Stimulated activated effector memory CD8-positive, alpha-beta T cell treated with anti-CD3 and anti-CD28 coated beads, Interleukin-12 subunit alpha, Interleukin-12 subunit beta, amount 100 ng/mL, for 72 hours (primary cell): ENCODE results near the gene SIRT3.
"Not testable (repeated sequence)": the region's sequence is repeated elsewhere in the genome, so short reads cannot be mapped to it uniquely, and the experiment has no call there.

Source experiments
- ATAC-seq: fragments of 150-1000 bp; cut with Tn5 transposase; 2 replicates; pipeline ENCODE4 v1.10.0; 2021
- DNase-seq, 2 donors: peaks; one replicate each; pipeline ENCODE4 v3.0.0; 2021 to 2022; ENCODE audit warnings: low spot score in 2 of 2
- H3K27ac Mint-ChIP-seq: one replicate; pipeline ENCODE4 v1.8.0; 2022; ENCODE audit warnings: mild to moderate bottlenecking, mixed read lengths
- H3K36me3 Mint-ChIP-seq: one replicate; pipeline ENCODE4 v1.8.0; 2022; ENCODE audit warnings: mild to moderate bottlenecking, mixed read lengths
- H3K4me1 Mint-ChIP-seq: one replicate; pipeline ENCODE4 v1.8.0; 2022; ENCODE audit warnings: mixed read lengths
- H3K4me3 Mint-ChIP-seq: one replicate; pipeline ENCODE4 v1.8.0; 2022; ENCODE audit warnings: mild to moderate bottlenecking, mixed read lengths
- H3K9me3 Mint-ChIP-seq: one replicate; pipeline ENCODE4 v1.8.0; 2022; ENCODE audit warnings: mixed read lengths

Gene SIRT3

GRCh38 chr11:278001-278951, 42.1 kb upstream of the SIRT3 start, which contains the start of gene NLRP6:
Gene NLRP6 (plus strand): TSS chr11:278407. CDS start chr11:278570, 163 bp downstream.
- DNase-seq (no peak), ATAC-seq (no peak)
- H3K27ac Mint-ChIP-seq = peak within 1 kb of the TSS; percentile 52
- H3K36me3 Mint-ChIP-seq = peaks cover 13% of the 10 kb centered on the region
- no peaks in the 10 kb centered on the region for H3K9me3 Mint-ChIP-seq
- peaks cover 41% of the 10 kb centered on the region for H3K4me1 Mint-ChIP-seq
- peak within 1 kb of the TSS; percentile 72 for H3K4me3 Mint-ChIP-seq

DNA sequence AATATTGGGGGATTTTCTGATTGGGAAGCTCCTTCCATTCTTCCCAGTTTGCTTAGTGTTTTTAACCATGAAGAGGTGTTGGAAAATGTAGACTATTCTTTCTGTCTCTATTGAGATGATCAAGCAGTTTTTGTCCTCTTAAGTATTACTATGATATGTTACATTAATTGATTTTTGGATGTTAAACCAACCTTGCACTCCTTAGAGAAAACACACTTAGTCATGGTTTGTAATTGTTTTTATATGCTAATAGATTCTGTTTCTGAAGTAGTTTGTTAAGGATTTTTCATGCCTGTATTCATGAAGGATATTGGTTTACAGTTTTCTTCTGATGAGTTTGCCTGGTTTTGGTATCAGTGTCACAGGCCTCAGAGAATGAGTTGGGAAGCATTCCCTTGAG, 40.1 kb upstream of the SIRT3 start:
- Mint-ChIP-seq H3K36me3 (peaks cover 13% of the 10 kb centered on the region), H3K27ac (no peak overlapping the region), H3K4me1 (peaks cover 22% of the 10 kb centered on the region), H3K4me3 (no peak overlapping the region), H3K9me3 (no peaks in the 10 kb centered on the region)
- DNase-seq (no peak), ATAC-seq (no peak)

DNA sequence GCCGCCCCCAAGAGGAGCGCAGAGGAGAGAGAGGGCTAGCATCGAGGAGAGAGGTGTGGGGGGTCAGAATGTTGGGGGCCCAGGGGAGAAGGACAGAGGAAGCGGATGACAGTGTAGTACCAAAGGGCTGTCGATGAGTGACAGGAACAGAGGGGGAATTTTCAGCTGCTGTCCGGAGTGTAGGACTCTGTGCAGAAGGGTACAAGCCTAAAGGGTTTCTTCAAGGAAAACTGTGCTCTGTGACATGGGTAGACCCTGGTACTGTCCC, 36.7 kb upstream of the SIRT3 start:
- Mint-ChIP-seq H3K27ac (no peak overlapping the region), H3K4me3 (no peak overlapping the region), H3K9me3 (no peaks in the 10 kb centered on the region), H3K36me3 (peaks cover 20% of the 10 kb centered on the region), H3K4me1 (peaks cover 31% of the 10 kb centered on the region)
- ATAC-seq (no peak), DNase-seq (no peak)

DNA sequence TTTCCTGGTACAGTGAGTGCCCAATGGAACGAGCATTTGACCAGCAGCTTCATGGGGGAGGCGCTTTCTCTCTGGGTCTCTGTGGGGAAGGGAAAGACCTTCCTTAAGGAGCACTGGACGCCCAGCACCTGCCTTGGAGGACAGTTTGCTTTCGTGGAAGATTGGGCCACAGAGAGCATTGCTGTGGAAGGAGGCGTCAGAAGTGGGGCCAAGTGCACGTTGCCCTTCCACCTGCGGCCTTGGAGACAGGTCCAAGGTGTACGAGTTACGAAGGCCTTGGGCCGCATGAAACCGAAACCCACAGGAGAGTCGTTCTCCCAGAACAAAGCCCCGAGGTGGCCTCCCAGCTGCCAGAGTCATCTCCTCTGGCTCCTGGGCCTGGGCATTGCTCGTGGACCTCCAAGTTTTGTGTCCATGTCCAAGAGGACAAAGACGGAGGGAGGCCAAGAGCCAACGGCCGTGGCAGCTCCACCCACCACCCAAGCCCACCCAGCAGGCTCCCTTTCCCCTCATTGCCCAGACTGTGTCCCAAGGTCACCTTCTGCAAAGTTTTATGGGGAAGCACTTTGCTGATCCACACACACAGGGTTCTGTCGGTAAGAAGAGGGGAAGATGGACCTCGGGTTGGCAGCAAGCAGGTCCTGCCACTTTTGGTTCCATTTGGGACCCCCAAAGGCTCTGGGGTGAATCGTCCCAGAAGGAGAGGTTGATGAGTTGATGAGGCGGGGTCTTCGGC, 36.2 kb upstream of the SIRT3 start:
- H3K4me3 Mint-ChIP-seq = no peak overlapping the region
- H3K27ac Mint-ChIP-seq = no peak overlapping the region
- H3K4me1 Mint-ChIP-seq = peaks cover 31% of the 10 kb centered on the region
- peaks cover 19% of the 10 kb centered on the region for H3K36me3 Mint-ChIP-seq
- no peak for DNase-seq
- ATAC-seq = no peak
- no peaks in the 10 kb centered on the region for H3K9me3 Mint-ChIP-seq

- peaks cover 21% of the 10 kb centered on the region for H3K36me3 Mint-ChIP-seq
- peaks cover 38% of the 10 kb centered on the region for H3K4me1 Mint-ChIP-seq
- DNase-seq = no peak
- no peaks in the 10 kb centered on the region for H3K9me3 Mint-ChIP-seq
- no peak for ATAC-seq
- no peak overlapping the region for H3K4me3 Mint-ChIP-seq
- no peak overlapping the region for H3K27ac Mint-ChIP-seq
These were observed 35.2 kb upstream of the SIRT3 start for GRCh38 chr11:271319-271715.

- H3K36me3 Mint-ChIP-seq = peaks cover 21% of the 10 kb centered on the region
- no peak for DNase-seq
- peaks cover 38% of the 10 kb centered on the region for H3K4me1 Mint-ChIP-seq
- H3K4me3 Mint-ChIP-seq = no peak overlapping the region
- H3K27ac Mint-ChIP-seq = no peak overlapping the region
- no peak for ATAC-seq
- H3K9me3 Mint-ChIP-seq = no peaks in the 10 kb centered on the region
These were observed 34.5 kb upstream of the SIRT3 start for GRCh38 chr11:270451-271318.

- peaks cover 21% of the 10 kb centered on the region for H3K36me3 Mint-ChIP-seq
- peak overlapping the region; percentile 92 for H3K27ac Mint-ChIP-seq
- H3K9me3 Mint-ChIP-seq = no peaks in the 10 kb centered on the region
- DNase-seq (peak in 1 of 2 donors; percentile 83), ATAC-seq (peak; percentile 81)
- peak overlapping the region; percentile 75 for H3K4me3 Mint-ChIP-seq
- H3K4me1 Mint-ChIP-seq = peaks cover 38% of the 10 kb centered on the region
These were observed 33.2 kb upstream of the SIRT3 start for GRCh38 chr11:269146-269890.

DNA sequence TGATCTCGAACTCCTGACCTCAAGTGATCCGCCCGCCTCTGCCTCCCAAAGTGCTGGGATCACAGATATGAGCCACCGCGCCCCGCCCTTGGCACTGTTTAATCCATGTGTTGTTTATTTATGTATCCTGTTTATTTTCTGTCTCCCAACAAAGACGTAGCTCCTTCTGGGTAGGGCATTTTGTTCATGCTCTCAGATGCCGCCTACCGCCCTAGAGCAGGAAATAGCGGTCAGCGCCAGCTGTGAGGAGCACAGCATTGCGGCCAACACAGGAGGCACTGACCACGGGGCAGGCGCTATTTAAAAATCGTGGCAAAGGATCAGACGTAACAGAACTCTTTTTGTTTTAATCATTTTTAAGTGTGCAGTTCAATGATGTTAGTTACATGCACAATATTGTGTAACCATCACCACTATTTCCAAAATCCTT, 32.6 kb upstream of the SIRT3 start:
- H3K27ac Mint-ChIP-seq = peak overlapping the region; percentile 92
- ATAC-seq = peak; percentile 44
- DNase-seq, H3K9me3 Mint-ChIP-seq: not testable (repeated sequence)
- peaks cover 21% of the 10 kb centered on the region for H3K36me3 Mint-ChIP-seq
- H3K4me3 Mint-ChIP-seq = peak overlapping the region; percentile 75
- peaks cover 38% of the 10 kb centered on the region for H3K4me1 Mint-ChIP-seq

DNA sequence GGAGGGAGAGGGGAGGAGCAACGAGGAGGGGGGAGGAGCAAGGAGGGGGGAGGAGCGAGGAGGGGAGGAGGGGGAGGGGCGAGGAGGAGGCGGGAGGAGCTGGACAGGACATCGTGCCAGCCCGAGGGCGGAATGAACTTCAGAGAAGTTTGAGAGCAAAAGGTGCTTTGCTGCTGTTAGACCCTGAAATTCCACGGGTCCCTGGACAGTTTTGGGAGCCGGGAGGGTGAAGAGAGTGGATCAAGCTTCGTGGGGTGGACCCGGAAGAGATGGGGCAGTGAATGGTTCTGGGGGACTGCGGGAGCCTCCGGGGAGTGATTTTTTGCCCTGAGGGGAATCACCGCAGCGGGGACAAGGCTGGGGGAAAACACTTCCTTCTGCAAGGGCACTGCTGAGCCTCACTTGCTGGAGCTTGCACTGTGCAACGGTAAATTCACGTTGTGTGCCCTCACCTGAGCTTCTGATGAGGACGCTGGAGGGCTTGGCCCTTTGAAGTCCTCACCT, 31.4 kb upstream of the SIRT3 start:
- peak in 1 of 2 donors; percentile 83 for DNase-seq
- no peaks in the 10 kb centered on the region for H3K9me3 Mint-ChIP-seq
- peaks cover 21% of the 10 kb centered on the region for H3K36me3 Mint-ChIP-seq
- peak; percentile 29 for ATAC-seq
- peaks cover 38% of the 10 kb centered on the region for H3K4me1 Mint-ChIP-seq
- peak overlapping the region; percentile 92 for H3K27ac Mint-ChIP-seq
- peak overlapping the region; percentile 75 for H3K4me3 Mint-ChIP-seq

DNA sequence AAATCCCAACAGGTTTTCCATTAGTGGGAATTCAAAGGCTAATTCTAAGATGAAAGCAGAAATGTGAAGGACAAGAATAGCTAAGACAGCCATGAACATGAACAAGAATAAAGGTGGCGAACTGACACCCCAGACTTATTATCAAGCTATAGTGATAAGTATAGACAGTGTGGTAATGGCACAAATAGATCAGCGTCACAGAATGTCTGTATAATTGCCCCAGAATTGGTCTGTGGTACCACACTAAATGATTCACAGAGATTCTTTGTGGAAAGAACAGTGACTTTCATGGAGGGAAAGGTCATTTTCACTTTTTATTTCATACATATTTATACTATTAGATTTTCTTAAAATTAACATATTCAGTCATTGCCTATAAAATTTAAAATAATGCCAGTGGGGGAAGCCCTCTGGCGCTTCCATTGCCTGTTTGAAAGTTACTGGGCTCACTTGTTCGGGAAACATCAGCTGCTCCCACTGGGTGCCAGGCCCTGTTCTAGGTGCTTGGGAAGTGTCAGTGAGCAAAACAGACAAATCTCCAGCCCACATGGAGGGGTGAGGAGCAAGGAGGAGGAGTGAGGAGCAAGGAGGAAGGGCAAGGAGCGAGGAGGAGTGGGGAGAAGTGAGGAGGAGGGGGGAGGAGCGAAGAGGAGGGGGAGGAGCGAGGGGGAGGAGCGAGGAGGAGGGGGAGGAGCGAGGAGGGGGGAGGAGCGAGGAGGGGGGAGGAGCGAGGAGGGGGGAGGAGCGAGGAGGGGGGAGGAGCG, 30.7 kb upstream of the SIRT3 start:
- no peak for DNase-seq
- Mint-ChIP-seq H3K4me1 (peaks cover 38% of the 10 kb centered on the region), H3K9me3 (no peaks in the 10 kb centered on the region), H3K4me3 (peak overlapping the region; percentile 75), H3K27ac (peak overlapping the region; percentile 92), H3K36me3 (peaks cover 21% of the 10 kb centered on the region)
- peak; percentile 78 for ATAC-seq

DNA sequence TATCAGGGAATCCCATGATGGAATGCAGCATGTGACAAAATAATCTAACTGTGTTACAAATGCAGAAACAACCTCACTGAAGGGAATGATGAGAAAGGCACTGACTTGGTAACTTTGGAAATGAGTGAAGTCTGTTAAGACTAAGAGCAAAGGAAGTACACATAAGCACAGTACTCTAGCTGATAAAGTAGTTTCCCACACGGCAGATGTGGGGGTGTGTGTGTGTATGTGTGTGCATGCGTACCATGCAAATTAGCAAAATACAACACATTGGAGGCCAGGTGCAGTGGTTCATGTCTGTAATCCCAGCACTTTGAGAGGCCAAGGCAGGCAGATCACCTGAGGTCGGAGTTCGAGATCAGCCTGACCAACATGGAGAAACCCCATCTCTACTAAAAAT, 25.5 kb upstream of the SIRT3 start:
- Mint-ChIP-seq H3K4me1 (no peaks in the 10 kb centered on the region), H3K36me3 (no peaks in the 10 kb centered on the region), H3K4me3 (no peak overlapping the region), H3K9me3 (no peaks in the 10 kb centered on the region), H3K27ac (no peak overlapping the region)
- DNase-seq (no peak), ATAC-seq (no peak)

DNA sequence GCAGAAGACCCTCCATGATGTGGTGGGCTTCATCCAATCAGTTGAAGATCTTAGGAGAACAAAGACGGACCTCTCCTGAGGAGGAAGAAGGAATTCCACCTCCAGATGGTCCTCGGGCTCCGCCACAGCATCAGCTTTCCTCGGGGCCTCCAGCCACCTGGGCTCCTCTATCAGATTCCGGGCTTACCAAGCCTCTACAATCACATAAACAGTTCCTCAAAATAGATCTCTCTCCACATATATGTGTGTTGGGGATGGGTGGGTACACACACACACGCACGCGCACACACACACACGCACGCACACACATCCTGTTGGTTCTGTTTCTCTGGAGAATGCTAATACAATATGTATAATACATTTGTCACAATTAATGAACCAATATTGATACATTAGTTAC, 23.3 kb upstream of the SIRT3 start:
- no peak overlapping the region for H3K27ac Mint-ChIP-seq
- ATAC-seq (no peak), DNase-seq (no peak)
- H3K4me1 Mint-ChIP-seq = no peaks in the 10 kb centered on the region
- no peaks in the 10 kb centered on the region for H3K36me3 Mint-ChIP-seq
- no peaks in the 10 kb centered on the region for H3K9me3 Mint-ChIP-seq
- no peak overlapping the region for H3K4me3 Mint-ChIP-seq

DNA sequence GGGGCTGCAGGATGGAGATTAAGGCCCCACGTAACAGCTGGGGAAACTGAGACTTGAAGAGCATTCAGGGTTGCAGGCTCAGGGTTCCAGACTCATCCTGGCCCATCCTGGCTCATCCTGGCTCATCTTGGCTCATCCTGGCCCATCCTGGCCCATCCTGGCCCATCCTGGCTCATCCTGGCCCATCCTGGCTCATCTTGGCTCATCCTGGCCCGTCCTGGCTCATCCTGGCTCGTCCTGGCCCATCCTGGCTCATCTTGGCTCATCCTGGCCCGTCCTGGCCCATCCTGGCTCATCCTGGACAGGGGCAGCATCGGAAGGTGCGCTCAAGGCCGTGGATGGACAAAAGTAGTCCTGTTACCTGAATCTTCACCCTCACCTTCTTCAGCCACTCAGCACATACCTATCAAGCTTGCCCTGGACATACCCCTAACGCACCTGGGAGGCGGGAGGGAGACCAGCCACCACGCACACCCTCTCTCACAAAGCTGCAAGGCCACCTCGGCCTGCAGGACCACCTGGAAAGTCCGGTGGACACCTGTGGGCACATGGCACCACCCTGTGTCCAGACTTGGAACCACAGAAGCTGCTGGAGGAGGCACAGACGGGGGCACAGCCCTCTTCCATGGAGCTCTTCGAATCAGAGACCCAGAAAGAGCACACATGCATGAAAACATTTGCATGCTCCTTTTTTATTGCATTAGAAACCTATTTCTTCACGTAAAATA, 21.8 kb upstream of the SIRT3 start:
- DNase-seq = no peak
- no peaks in the 10 kb centered on the region for H3K4me1 Mint-ChIP-seq
- no peak overlapping the region for H3K4me3 Mint-ChIP-seq
- peak overlapping the region; percentile 76 for H3K27ac Mint-ChIP-seq
- ATAC-seq = no peak
- peaks cover 13% of the 10 kb centered on the region for H3K36me3 Mint-ChIP-seq
- H3K9me3 Mint-ChIP-seq = no peaks in the 10 kb centered on the region
